ENCODE measurements around the gene PROK1.
"Not testable (repeated sequence)": the region's sequence is repeated elsewhere in the genome, so short reads cannot be mapped to it uniquely, and the experiment has no call there.

PROK1 gene

DNA sequence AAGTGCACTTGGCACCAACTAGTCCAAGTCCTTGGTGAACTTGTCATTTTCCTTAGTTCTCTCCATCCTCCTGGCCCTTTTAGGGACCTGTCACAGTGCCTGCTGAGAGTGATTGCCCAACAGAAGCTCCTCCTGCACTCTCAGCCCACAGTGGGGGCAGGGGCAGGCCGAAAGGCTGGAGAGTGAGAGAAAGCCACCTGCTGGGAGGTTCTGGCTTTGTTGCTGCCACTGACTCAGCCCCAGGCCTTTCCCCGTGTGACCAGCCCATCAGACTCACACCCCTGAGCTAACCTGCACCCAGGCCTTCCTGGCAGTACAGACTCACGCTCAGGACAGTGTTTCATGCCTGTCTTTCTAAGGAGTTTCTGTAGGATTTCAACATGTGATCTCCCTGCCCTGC, 17.1 kb upstream of the PROK1 start:
- no peak for DNase-seq (ENCODE audit: low read depth in 2 of 2)

- DNase-seq (ENCODE audit: low read depth in 2 of 2): no peak
These were observed 16.0 kb upstream of the PROK1 start for GRCh38 chr1:110434946-110435345.

DNA sequence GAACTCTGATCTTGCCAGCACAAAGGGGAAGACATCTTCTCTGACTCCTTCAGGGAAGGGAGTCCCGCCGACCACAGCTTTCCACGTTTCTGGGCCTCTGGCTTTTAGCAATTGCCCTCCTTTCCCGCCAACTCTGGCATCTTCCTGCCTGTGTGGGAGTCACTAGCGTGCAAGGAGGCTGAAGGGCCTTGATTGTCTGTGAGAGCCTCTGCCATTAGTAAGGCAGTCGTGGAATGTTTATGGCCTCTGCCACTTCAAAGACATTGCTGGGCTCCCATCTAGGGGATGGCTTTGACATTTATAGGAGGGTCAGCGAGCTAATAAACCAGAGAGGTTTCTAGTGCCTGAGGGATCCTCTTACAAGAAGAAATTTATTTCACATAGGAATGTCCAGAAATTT, 14.3 kb upstream of the PROK1 start:
- DNase-seq (ENCODE audit: low read depth in 2 of 2): no peak

- not testable (repeated sequence) for DNase-seq (ENCODE audit: low read depth in 2 of 2)
These were observed 13.2 kb upstream of the PROK1 start for GRCh38 chr1:110437645-110438299.

- no peak for DNase-seq (ENCODE audit: low read depth in 2 of 2)
These were observed 12.1 kb upstream of the PROK1 start for GRCh38 chr1:110438893-110439292.

DNA sequence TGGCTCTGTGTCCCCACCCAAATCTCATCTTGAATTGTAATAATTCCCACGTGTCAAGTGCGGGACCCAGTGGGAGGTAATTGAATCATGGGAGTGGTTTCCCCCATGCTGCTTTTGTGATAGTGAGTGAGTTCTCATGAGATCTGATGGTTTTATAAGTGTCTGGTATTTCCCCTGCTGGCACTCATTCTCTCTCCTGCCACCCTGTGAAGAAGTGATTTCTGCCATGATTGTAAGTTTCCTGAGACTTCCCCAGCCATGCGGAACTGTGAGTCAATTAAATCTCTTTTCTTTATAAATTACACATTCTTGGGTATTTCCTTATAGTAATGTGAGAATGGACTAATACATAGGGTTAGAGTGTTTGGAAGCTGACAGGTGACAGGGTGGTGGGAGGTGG, 11.1 kb upstream of the PROK1 start:
- DNase-seq (ENCODE audit: low read depth in 2 of 2): not testable (repeated sequence)

- DNase-seq (ENCODE audit: low read depth in 2 of 2): no peak
These were observed 10.1 kb upstream of the PROK1 start for GRCh38 chr1:110440877-110441276.

GRCh38 chr1:110441888-110442287, 9.1 kb upstream of the PROK1 start:
- no peak for DNase-seq (ENCODE audit: low read depth in 2 of 2)

DNA sequence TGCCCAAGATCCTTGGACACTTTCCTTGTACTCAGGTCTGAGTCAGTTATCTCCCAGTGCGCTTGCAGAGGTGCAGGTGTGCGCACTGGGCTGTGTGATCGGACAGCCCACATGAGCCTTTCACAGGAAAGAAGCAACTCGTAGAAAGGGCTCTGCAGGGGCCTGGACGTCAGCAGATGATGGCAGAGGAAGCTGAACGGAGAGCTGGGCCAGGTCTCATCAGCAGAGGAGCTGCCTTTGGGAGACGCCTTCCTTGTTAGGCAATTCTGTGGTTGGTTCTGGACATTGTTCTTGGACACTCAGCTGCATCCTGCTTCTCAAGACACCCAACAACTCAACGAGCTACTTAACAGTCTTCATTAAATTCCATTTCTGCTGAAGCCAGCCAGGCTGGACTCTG, 7.5 kb upstream of the PROK1 start:
- DNase-seq (ENCODE audit: low read depth in 2 of 2): no peak

DNA sequence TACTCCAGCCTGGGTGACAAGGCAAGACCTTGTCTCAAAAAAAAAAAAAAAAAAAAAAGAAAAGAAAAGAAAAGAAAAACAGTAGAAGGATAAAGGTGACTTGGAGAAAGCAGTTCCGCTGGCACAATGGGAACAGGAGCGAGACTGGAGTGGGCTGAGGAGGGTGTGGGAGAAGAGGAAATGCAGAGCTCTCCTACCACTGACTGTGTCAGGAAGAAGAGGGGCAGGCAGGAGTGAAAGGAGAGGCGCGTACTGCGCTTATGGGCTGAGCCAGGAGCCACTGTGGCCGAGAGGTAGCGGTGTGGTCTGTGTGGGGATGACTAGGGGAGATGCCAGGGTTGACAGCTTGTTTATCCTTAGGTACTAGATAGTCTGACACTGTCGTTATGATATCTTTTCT, 6.4 kb upstream of the PROK1 start:
- no peak for DNase-seq (ENCODE audit: low read depth in 2 of 2)

DNA sequence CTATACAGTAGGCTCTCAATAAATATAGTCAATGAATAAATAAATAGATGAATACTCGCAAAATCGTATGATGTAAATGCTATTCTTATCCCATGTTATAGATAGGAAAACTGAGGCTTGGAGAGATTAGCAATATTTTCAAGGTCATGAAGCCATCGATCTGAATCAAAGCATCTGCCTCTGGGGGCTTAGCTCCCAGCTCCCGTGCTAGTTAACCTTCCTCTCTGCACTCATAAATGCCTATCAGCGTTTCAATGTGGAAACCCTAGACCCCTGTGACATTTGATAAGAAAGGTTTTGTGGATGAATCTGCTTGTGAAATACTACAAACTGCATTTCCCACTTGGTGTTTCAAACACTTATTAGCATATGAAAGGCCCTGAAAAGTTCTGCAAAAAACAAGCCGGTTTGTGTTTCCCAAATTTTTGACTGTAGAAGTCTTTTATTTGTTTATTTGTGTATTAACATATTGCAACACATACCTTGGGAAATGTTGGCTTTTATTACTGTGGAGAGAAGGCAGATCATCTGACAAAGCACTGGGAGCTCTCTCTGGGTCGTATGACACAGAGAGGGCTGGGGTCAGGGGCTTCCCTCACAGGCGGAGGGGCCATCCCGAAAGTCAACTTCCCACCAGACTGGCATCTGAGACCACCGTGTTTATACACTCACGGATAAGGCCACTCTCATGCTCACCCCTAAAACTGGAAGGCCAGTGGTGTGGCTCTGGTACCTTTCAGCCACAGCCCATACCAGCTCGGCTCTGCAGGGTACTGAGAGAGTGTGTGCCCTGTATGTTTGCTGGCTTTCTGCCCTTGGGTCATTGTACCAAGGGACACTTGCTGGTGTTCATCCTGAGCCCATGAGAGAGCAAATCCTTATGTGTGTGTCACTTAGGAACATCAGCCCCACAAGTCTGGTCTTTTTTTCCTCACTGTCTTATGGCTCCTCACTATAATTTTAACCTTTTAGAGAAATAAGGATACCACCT, 993 bp upstream of the PROK1 start:
- DNase-seq (ENCODE audit: low read depth in 2 of 2): no peak

- no peak for DNase-seq (ENCODE audit: low read depth in 2 of 2)
These were observed 1.4 kb downstream of the PROK1 start for GRCh38 chr1:110452330-110452729.

DNA sequence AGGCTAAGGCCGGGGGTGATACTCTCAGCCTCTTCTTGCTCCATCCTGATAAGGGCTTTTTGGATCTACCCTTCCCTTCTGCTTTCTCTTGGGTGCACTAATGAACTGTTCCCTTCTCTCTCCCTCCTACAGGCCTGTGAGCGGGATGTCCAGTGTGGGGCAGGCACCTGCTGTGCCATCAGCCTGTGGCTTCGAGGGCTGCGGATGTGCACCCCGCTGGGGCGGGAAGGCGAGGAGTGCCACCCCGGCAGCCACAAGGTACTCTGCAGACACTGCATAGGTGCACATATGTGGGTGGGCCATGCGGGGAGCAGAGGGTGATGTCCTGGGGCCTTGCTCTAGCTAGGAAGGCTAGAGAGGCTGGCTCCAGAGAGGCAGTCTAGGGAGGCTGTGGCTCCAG, 2.9 kb downstream of the PROK1 start:
- DNase-seq (ENCODE audit: low read depth in 2 of 2): no peak

DNA sequence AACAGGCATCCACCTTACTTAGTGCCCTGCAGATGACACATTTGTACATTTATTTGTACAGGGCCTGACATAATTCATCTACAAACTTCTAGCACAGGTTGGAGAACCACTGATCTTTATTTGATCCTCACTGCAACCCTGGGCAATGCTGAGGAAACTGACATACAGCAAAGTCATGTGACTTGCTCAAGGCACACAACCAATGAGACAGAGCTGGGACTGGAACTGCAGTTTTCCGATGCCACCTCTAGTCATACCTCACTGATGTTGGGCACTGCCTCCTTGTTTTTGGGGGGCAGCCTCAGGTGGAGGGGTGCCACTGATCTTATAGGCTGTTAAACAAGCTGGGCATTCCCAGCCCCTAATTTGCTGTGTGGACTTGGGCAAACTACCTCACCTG, 3.4 kb downstream of the PROK1 start:
- DNase-seq (ENCODE audit: low read depth in 2 of 2): no peak

DNA sequence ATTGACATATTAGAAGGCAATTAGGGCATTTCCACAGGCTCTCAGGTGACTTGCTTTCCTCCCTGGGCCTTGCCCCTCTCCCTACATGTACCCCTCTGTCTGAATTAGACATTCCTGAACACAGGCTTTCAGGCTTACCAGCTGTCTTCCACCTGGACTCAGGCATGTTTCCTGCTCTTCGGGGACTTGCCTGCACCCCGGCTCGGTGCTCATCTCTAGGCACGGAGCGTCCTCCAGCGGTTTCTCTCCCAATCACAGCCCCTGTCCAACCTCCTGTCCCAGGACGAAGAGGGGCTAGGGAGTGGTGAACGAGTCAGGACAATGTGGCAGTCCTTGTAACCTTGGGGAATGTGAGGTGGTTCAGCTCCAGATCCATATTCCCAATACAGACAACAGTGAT, 4.2 kb downstream of the PROK1 start:
- no peak for DNase-seq (ENCODE audit: low read depth in 2 of 2)

GRCh38 chr1:110457206-110457605, 6.3 kb downstream of the PROK1 start:
- no peak for DNase-seq (ENCODE audit: low read depth in 2 of 2)

- DNase-seq (ENCODE audit: low read depth in 2 of 2): peak; percentile 50 to 68
These were observed 9.6 kb downstream of the PROK1 start for GRCh38 chr1:110460253-110461220.

- DNase-seq (ENCODE audit: low read depth in 2 of 2): no peak
These were observed 11.1 kb downstream of the PROK1 start for GRCh38 chr1:110462093-110462492.

DNA sequence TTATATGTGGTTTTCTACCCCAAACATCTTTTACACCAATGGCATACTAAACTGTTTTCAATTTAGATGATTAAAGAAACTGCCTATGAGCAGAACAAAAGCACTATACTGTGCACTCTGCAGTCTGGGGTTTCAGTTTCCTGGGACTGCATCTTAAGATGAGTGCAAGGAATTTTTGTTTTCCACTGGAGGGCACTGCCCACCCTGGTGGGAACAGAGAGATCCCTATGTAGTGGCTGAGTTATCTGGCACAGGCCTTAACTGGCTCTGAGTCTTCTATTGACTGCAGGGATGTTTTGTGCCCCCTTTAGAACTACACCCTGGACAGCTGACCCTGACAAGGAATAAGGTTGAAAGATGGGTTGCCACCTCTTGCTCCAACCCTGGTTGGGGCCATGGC, 12.0 kb downstream of the PROK1 start:
- no peak for DNase-seq (ENCODE audit: low read depth in 2 of 2)

- no peak for DNase-seq (ENCODE audit: low read depth in 2 of 2)
These were observed 12.8 kb downstream of the PROK1 start for GRCh38 chr1:110463725-110464124.

DNA sequence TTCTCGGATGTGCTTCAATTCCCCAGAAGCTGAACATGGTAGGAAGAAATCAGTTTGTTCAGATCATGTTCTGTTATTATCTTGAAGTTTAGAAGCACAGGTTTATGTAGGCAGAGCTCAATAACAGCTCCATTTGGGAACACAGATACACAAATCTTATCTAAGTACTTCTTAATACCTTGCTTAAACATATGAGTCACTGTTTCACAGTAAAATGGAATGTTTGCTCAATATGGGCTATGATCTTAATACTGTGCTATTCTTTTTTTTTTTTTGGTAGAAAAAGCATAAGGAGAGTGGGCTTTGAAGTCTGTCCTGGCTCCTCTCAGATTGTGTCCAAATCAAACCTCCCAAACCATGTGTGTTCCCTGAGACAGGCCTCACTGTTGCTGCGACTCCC, 13.4 kb downstream of the PROK1 start:
- DNase-seq (ENCODE audit: low read depth in 2 of 2): no peak

Data from stimulated activated CD8-positive, alpha-beta memory T cell treated with anti-CD3 and anti-CD28 coated beads, Interleukin-15, amount 100 ng/mL, for 4 hours (primary cell).